Fibroblast of the aortic adventitia (primary cell): ENCODE measurements around the gene SH3BGRL. TPM values are rescaled to one million over a fixed set of nuclear protein-coding genes. Genes with fewer than 3 reads are reported as not detected.

Experiments
- total RNA-seq: library from RNA; depleted of rRNA; stranded (reverse); fragments of >200 nt; gene quantifications from 2 replicates; pipeline ENCODE4 v1.2.3, GENCODE V29; 2012; ENCODE audit warnings: low replicate concordance

Gene SH3BGRL
- total RNA-seq, 1 donor, result 132 TPM

Other genes starting within 250 kb of the SH3BGRL start
- gene HMGN5, start 189 bp upstream of the SH3BGRL start, total RNA-seq, result 2.0 TPM in 2 replicates